ENCODE data around the gene MOB3B. TPM values are rescaled to one million over a fixed set of nuclear protein-coding genes. Genes with fewer than 3 reads are reported as not detected.
A peak's percentile ranks its signal among the peaks of the same experiment; 100 is the strongest.

The MOB3B gene
- total and polyA plus RNA-seq, 11 donors, result 0.42 to 2.8 (median 1.8) TPM

GRCh38 chr9:27436234-27436633 lies 93.4 kb downstream of the MOB3B start:
- no peak for DNase-seq
- intact Hi-C loops (cut with DNase I), result loop anchor here in 1 of 10 donors (10.0 kb wide), 1 partner anchor 89 kb away; the partner anchor contains the start of genes IFNK and MOB3B
- TF ChIP-seq CTCF (IDR thresholded peaks at IDR 0.05) (no peak), POLR2A (IDR thresholded peaks at IDR 0.05) (no peak)
- no peaks in the 10 kb centered on the region for H3K36me3 ChIP-seq
- H3K4me1 ChIP-seq, result peaks cover 0 to 46% (median 19%) of the 10 kb centered on the region in 12 donors
- 76 to 84% (median 81%) methylated on average over 3 of the region's 3 CpGs for WGBS, 4 donors
- no peaks in the 10 kb centered on the region for H3K9me3 ChIP-seq
- no peak overlapping the region for H3K4me3 ChIP-seq
- H3K27me3 ChIP-seq, result no peaks in the 10 kb centered on the region
- ATAC-seq, result peak in 2 of 4 donors; percentile 21 to 55
- H3K27ac ChIP-seq, result no peak overlapping the region

DNA sequence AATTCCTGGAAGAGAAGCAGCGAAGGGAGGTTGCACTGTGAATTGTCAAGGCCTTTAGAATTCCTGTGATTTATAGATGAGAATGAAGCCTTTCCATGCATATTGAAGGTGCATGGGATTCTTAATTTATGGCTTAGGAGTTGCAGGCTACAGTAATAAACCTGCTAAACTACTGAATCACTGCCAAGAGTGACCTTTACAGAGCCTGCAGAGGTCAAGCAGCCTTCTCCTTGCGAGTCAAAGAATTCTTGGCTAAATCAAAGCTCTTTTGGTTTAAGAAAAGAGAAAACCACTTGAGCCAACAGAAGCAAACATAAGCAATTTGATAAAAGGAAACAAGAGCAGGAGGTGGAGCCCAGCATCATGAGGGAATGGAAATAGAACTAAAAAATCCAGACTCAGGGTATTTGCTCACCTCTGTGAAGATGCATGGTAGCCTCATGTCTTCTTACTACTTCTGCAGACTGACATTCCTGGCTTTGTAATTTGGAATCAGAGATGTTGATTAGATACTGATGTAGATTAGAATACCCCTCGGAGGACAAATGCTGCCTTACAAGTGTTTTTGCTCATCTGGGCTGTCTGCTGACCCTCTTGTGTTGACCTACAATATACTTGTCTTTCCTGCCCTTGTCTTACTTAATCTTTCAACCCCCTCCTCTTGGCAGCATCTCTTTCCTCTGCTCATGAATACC lies 95.8 kb downstream of the MOB3B start:
- no peak for DNase-seq
- no peak overlapping the region for H3K4me3 ChIP-seq
- H3K27ac ChIP-seq, result no peak overlapping the region
- H3K9me3 ChIP-seq, result no peaks in the 10 kb centered on the region
- no peak for TF ChIP-seq POLR2A (IDR thresholded peaks at IDR 0.05)
- TF ChIP-seq CTCF (IDR thresholded peaks at IDR 0.05), result no peak
- 62 to 77% (median 71%) methylated on average over 3 of the region's 3 CpGs for WGBS, 4 donors
- no peaks in the 10 kb centered on the region for H3K27me3 ChIP-seq
- peaks cover 0 to 52% (median 19%) of the 10 kb centered on the region in 12 donors for H3K4me1 ChIP-seq
- no peak for ATAC-seq
- intact Hi-C loops (cut with DNase I), result loop anchor here in 2 of 10 donors (5.0 to 10.0 kb wide), 2 partner anchors 86 to 91 kb away; partner anchors contain the start of genes IFNK (in 1 of the 2) and MOB3B (in 1 of the 2)
- H3K36me3 ChIP-seq, result no peaks in the 10 kb centered on the region

DNA sequence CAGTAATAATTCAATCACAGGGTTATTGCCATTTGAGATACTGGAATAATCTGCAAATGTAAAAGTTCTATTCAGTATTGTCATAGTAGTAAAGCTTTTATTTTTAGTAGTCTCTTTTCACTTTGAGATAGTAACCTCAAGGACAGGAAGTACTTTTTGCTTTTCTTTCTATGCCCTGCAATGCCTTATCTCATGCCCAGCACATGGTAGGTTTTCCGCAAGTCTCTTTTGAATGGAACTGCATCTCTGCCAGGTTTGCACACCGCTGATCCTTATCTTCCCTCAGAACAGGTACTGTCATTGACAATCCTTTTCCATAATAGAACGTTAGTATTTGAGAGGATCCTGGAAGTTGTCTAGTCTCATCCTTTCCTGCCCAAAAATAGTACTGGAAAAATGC lies 97.3 kb downstream of the MOB3B start:
- Histone ChIP-seq H3K4me3 (no peak overlapping the region), H3K4me1 (peaks cover 0 to 40% (median 16%) of the 10 kb centered on the region in 12 donors), H3K9me3 (no peaks in the 10 kb centered on the region), H3K27ac (peak overlapping the region in 1 of 12 donors; percentile 53), H3K36me3 (no peaks in the 10 kb centered on the region), H3K27me3 (no peaks in the 10 kb centered on the region)
- TF ChIP-seq POLR2A (IDR thresholded peaks at IDR 0.05), result no peak
- TF ChIP-seq CTCF (IDR thresholded peaks at IDR 0.05), result no peak
- no peak for DNase-seq
- 26 to 31% (median 29%) methylated on average over 3 of the region's 3 CpGs for WGBS, 4 donors
- intact Hi-C loops (cut with DNase I), result loop anchor here in 2 of 10 donors (5.0 to 10.0 kb wide), 2 partner anchors 85 to 92 kb away; partner anchors contain the start of genes IFNK (in 1 of the 2) and MOB3B (in 1 of the 2)
- ATAC-seq, result no peak

DNA sequence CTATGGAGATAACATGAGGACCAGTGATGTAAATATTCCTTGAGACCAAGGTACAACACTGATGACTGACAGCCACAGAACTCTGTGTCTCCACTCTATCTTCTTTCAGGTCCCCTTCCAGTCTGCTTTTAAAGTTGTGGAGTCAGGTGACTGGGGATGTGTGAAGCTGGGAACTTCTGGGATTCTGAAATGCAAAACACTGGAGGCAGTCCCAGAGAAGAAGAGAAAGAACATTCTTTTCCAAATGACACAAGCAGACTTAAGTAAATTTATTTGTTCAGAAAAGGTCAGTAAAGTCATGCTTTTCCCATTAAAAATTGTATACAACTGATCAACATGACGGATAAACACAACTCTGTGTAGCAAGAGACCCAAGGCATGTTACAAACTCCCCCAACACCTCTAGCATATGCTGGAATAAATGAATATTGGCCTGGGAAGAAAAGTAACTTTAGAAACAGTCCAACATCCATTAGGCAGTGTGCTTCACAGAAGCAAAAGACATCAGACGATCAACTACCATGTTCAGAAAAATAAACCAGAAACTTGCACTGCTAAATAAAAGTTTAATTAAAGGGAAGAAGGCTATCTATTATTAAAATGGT lies 98.0 kb downstream of the MOB3B start:
- intact Hi-C loops (cut with DNase I), result loop anchor here in 2 of 10 donors (5.0 to 10.0 kb wide), 2 partner anchors 84 to 93 kb away; partner anchors contain the start of genes IFNK (in 1 of the 2) and MOB3B (in 1 of the 2)
- no peak overlapping the region for H3K4me3 ChIP-seq
- no peaks in the 10 kb centered on the region for H3K9me3 ChIP-seq
- no peaks in the 10 kb centered on the region for H3K27me3 ChIP-seq
- H3K4me1 ChIP-seq, result peaks cover 0 to 44% (median 16%) of the 10 kb centered on the region in 12 donors
- ATAC-seq (no peak), DNase-seq (no peak)
- H3K27ac ChIP-seq, result peak overlapping the region in 2 of 12 donors; percentile 3 to 53
- H3K36me3 ChIP-seq, result no peaks in the 10 kb centered on the region
- TF ChIP-seq POLR2A (IDR thresholded peaks at IDR 0.05), result no peak
- no peak for TF ChIP-seq CTCF (IDR thresholded peaks at IDR 0.05)
- 38 to 77% (median 59%) methylated on average over 2 of the region's 2 CpGs for WGBS, 4 donors
